Pancreas (tissue), 10 donors: ENCODE measurements around the gene BEGAIN. TPM values are rescaled to one million over a fixed set of nuclear protein-coding genes. Genes with fewer than 3 reads are reported as not detected.

Source experiments
- ATAC-seq, 4 donors: fragments of 200-7000 bp; cut with Tn5 transposase; one replicate each; pipeline versions ENCODE4 v1.8.0 to v1.9.1; 2020; ENCODE audit warnings: mild to moderate bottlenecking in 4 of 4, moderate library complexity in 4 of 4
- DNase-seq, 6 donors: peaks; one replicate each; pipeline ENCODE4 v3.0.0-alpha.2; 2020
- FAIRE-seq: peaks from 2 replicates; lab custom pipeline; 2012; peaks lifted over from hg19 to GRCh38; lab: Jason Lieb, UNC
- H3K27ac ChIP-seq, 4 donors: fragments of 200-600 bp; sonication (generic); 1 replicate in 3 of 4; 2 replicates in 1 of 4; pipeline versions ENCODE4 v1.5.0 to v1.8.0; 2020
- H3K27me3 ChIP-seq, 4 donors: fragments of 200-600 bp; one replicate each; pipeline ENCODE4 v1.8.0; 2021
- H3K36me3 ChIP-seq, 3 donors: fragments of 200-600 bp; sonication (generic) in 1 of 3; one replicate each; pipeline versions ENCODE4 v1.5.0 to v1.8.0; 2020 to 2021
- H3K4me1 ChIP-seq, 3 donors: fragments of 200-600 bp; one replicate each; pipeline ENCODE4 v1.8.0; 2021
- H3K4me3 ChIP-seq, 4 donors: fragments of 200-600 bp; sonication (generic) in 2 of 4; one replicate each; pipeline versions ENCODE4 v1.5.0 to v1.8.0; 2020 to 2021
- H3K9me3 ChIP-seq, 4 donors: fragments of 200-600 bp; one replicate each; pipeline ENCODE4 v1.8.0; 2021
- CTCF ChIP-seq, 4 donors: fragments of 200-600 bp; sonication (generic) in 3 of 4; IDR thresholded peaks; one replicate each; pipeline versions ENCODE4 v1.5.0 to v1.8.0; 2021; ENCODE audit warnings: antibody characterized with exemption in 4 of 4
- WGBS, 2 donors: extraction: QIAGEN DNeasy Blood & Tissue Kit; methylation state at CpG; one replicate each; pipeline ENCODE4 v1.1.7; 2013; 5-methylcytosine and 5-hydroxymethylcytosine counted together
- intact Hi-C, 3 donors: fragments of 100-400 bp; cut with DNase I; formaldehyde crosslinking; loops; one replicate each; pipeline versions ENCODE4 v1.11.1 to v1.14.2; 2022
- polyA plus RNA-seq, 2 donors: library from polyadenylated mRNA; stranded (reverse); fragments of 200-250 nt; gene quantifications; one replicate each; pipeline ENCODE4 v1.2.3, GENCODE V29; 2013
- total RNA-seq, 6 donors: library from RNA; stranded (reverse); fragmentation: NEBNext Ultra II Directional in 4 of 6; extraction: Animal tissue kit (Norgen Biotek cat#: 25700) in 4 of 6; gene quantifications; one replicate each; pipeline versions ENCODE4 v1.2.1 to v1.2.4, GENCODE V29; 2021 to 2023
- donor health status: healthy with polysubstance abuse.
- donor health status: DM: no; HTN: no; CAD: no; lungs with moderate emphysema.
- donor health status: DM: no; HTN: no; CAD: no.
- donor health status: control.
- donor health status: control.
- donor health status: Bipolar disorder and iron deficiency.
- donor health status: DM: yes; HTN: yes; CAD: no.
- donor health status: DM: no; HTN: no; CAD: no.
- donor health status: DM: no; HTN: no; CAD: no.
- donor health status: DM: yes; HTN: yes; CAD: no.

Gene BEGAIN
- total and polyA plus RNA-seq, 8 donors = 9.1 to 32.2 (median 15.4) TPM

DNA sequence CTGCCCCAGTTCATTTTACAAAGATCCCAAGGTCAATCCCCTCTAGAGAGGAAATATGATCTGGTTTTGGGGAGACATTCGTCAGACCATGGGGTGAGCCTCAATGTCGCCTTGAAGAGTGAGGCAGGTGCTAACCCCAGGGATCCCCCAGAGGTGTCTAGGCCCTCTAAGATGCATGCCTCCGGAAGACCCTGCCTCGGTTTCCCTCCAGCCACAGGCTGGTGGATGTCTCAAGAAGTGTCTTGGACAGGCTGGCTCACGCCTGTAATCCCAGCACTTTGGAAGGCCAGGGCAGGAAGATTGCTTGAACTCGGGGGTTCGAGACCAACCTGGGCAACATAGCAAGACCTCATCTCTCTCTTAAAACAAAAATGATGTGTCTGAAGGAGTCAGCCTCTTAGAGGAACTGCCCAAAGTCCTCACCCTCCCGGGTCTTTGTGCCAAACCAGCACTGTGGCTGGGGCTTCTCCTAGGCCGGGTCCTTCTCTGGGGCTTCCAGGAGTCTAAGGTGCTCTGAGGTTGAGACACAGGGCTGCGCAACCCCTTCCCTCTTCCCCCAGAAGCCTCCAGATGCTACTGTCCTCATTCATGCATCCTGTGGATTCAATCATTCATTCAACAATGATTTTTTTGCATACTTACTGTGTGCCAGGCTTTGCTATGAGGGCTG is 24.7 kb upstream of the BEGAIN start:
- intact Hi-C loops = no loop called here
- ATAC-seq (no peak), DNase-seq (peak in 1 of 6 donors; percentile 29), FAIRE-seq (no peak)
- no peak overlapping the region for H3K27ac ChIP-seq
- no peaks in the 10 kb centered on the region for H3K27me3 ChIP-seq
- 84 to 89% methylated on average over 10 of the region's 10 CpGs for WGBS, 2 donors
- no peak for TF ChIP-seq CTCF (IDR thresholded peaks at IDR 0.05)
- H3K9me3 ChIP-seq = no peaks in the 10 kb centered on the region
- no peaks in the 10 kb centered on the region for H3K4me1 ChIP-seq
- H3K4me3 ChIP-seq = no peak overlapping the region
- H3K36me3 ChIP-seq = no peaks in the 10 kb centered on the region

- 75 to 80% methylated on average over 14 of the region's 14 CpGs for WGBS, 2 donors
These were observed 23.4 kb upstream of the BEGAIN start for GRCh38 chr14:100610511-100611217.

DNA sequence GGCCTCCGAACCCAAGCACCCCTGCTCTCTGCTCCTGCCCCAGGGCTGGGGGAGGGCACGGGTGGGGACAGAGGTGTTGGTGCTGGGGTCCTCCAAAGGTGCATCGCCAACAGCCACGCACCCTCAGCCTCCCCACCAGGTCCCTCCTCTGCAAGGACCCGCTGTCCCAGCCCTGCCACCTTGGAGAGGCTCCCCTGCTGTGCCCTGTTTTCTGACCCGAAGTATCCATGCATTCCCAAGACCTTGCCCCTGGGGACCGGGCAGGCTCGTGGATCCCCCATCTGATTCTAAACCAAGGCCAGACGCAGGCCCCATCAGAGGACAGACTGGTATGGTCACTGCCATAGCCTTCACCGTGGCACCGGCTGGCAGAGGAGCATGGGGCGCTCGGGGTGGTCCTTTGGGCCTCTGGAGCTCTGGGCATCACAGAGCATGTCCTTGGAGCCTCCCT is 22.7 kb upstream of the BEGAIN start:
- intact Hi-C loops = no loop called here
- no peaks in the 10 kb centered on the region for H3K36me3 ChIP-seq
- ATAC-seq (no peak), FAIRE-seq (no peak), DNase-seq (peak in 2 of 6 donors; percentile 10 to 53)
- H3K4me1 ChIP-seq = no peaks in the 10 kb centered on the region
- no peak for TF ChIP-seq CTCF (IDR thresholded peaks at IDR 0.05)
- H3K9me3 ChIP-seq = no peaks in the 10 kb centered on the region
- no peaks in the 10 kb centered on the region for H3K27me3 ChIP-seq
- 86 to 91% methylated on average over 13 of the region's 13 CpGs for WGBS, 2 donors
- H3K27ac ChIP-seq = no peak overlapping the region
- no peak overlapping the region for H3K4me3 ChIP-seq

More at GRCh38 chr14:100610511-100611217, 23.4 kb upstream of the BEGAIN start:
- H3K9me3 ChIP-seq = no peaks in the 10 kb centered on the region
- DNase-seq = peak in 1 of 6 donors; percentile 52
- H3K4me3 ChIP-seq = no peak overlapping the region
- H3K4me1 ChIP-seq = no peaks in the 10 kb centered on the region
- no peaks in the 10 kb centered on the region for H3K36me3 ChIP-seq
- ATAC-seq = no peak
- intact Hi-C loops = no loop called here
- no peaks in the 10 kb centered on the region for H3K27me3 ChIP-seq
- H3K27ac ChIP-seq = no peak overlapping the region
- no peak for TF ChIP-seq CTCF (IDR thresholded peaks at IDR 0.05)
- FAIRE-seq = no peak

GRCh38 chr14:100609331-100609870 is 22.2 kb upstream of the BEGAIN start:
- no peak for TF ChIP-seq CTCF (IDR thresholded peaks at IDR 0.05)
- FAIRE-seq = no peak

More at GRCh38 chr14:100609331-100609870, 22.2 kb upstream of the BEGAIN start:
- Histone ChIP-seq H3K27ac (no peak overlapping the region), H3K36me3 (no peaks in the 10 kb centered on the region), H3K27me3 (no peaks in the 10 kb centered on the region), H3K9me3 (no peaks in the 10 kb centered on the region), H3K4me1 (no peaks in the 10 kb centered on the region), H3K4me3 (no peak overlapping the region)
- ATAC-seq (no peak), DNase-seq (peak in 2 of 6 donors; percentile 7 to 39)
- intact Hi-C loops = no loop called here
- 85% methylated on average over 14 of the region's 14 CpGs for WGBS, 2 donors
